Nucleus accumbens (tissue), 56 donors: ENCODE data around the gene RAX2.
A peak's percentile ranks its signal among the peaks of the same experiment; 100 is the strongest.
"Not testable (repeated sequence)": the region's sequence is repeated elsewhere in the genome, so short reads cannot be mapped to it uniquely, and the experiment has no call there.

Experiments used
- DNase-seq, 56 donors: peaks; one replicate each; lab custom pipeline; 2025; lab: John Stamatoyannopoulos, UW

The RAX2 gene

DNA sequence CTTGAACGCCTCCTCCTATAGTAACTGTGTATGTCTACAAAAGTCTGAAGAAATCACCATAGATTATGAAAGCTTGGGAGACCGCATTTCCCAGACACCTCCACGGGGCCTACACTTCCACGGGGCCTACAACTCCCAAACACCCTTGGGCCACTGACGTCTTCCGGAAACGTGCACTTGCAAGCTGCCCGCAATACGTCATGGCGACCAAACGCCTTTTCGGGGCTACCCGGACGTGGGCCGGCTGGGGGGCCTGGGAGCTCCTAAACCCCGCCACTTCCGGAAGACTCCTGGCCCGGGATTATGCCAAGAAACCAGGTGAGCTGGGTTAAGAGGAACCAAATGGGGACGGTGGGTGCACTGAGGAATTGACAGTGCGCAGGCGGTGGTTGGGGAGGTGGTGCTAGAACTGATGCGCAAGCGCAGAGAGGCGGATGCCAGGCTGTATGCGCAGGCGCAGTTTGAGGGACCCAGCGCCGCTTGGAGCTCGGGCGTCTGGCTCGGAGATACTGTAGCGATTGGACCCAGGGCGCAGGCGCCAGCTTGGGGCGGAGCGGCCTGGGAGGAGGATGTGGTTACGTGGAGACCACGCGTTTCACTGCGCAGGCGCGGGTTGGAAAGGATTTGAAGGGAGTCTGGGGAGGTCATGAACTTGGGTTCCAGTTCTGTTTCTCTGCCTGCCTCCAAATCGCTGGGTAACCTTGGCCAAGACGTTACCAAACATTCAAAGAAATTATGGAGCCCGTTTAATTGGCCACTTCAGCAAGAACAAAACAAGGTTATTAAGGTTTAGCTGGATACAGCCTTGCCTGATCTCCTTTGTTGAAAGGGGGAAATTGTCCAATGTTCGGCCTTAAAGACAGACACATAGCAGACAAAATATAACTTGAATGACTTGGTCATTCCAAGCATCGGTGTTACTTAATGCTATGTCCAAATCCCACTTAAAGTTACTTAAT lies 9.2 kb downstream of the RAX2 start, which contains the start of gene MRPL54:
MRPL54 (plus strand) TSS at position 182 of the 959 bp plus-strand sequence; CDS start at position 201, 19 bp downstream.
- peak; percentile 90 to 100 (median 99) for DNase-seq

DNA sequence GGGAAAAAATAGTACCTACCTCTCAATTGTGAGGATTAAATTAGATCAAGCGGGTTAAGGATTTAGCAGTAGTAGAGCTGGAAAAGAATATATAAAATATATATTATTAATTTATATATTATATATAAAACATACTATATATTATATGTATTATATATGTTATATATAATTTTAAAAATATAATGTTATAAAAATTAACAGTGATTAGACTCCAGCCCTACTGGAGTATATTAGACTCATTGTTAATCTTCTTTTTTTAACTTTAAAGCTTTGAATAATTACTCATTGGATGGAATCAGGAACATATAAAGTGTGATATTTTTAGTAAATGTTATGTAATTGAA lies 9.9 kb downstream of the RAX2 start:
- DNase-seq, result no peak

DNA sequence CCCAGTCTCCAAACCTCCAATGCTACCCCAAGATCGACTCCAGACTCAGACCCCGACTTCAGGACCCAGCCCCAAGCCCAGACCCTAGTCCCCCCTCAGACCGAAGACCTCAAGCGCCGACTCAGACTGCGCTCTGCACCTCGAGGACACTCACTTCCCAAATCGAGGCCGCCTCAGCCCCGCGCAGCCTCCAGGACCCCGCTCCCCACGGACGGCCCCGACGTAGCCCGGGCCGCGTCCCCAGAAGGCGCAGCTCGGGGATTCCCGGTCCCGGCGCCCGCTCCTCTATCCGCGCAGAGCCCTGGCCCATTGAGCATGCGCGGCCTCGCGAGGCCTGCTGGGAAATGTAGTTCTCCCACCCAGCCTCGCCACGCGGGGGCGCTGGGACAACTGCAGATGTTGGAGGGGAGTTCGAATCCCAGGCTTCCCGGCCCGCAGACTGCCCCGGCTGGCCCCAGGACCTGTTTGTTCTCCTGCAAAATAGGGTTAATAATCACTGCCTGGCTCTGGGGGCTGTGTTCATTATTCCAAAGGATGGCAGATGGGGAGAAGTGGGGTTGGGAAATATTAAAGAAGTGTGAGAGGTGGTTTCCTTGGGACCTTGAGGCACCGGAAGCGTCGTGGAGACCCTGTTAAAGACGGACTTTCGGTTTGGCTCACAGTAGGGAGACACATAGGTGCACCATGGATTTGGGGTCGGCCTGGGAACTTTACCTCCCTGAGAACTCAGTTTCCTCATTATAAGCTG lies 10.5 kb downstream of the RAX2 start, which contains the start of gene APBA3:
APBA3 (minus strand) TSS at position 311 of the 748 bp plus-strand sequence. CDS start 1,428 bp downstream, outside the sequence.
- peak in 54 of 56 donors; percentile 55 to 94 (median 81) for DNase-seq

GRCh38 chr19:3760871-3761361 lies 11.1 kb downstream of the RAX2 start:
- DNase-seq, result peak in 1 of 56 donors; percentile 36

- DNase-seq, result peak in 1 of 56 donors; percentile 7
Observed at GRCh38 chr19:3759482-3760254, 12.4 kb downstream of the RAX2 start.

DNA sequence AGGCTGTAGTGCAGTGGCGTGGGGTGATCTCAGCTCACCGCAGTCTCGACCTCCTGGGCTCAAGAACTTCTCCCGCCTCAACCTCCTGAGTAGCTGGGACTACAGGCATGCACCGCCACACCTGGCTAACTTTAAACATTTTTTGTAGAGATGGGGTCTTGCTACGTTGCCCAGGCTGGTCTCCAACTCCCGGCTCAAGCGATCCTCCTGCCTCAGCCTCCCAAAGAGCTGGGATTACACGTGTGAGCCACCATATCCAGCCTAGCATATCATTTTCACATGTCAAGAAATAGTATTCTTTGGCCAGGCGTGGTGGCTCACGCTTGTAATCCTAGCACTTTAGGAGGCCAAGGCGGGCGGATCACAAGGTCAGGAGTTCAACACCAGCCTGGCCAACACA lies 13.7 kb downstream of the RAX2 start:
- DNase-seq, result not testable (repeated sequence)

GRCh38 chr19:3757705-3758104 lies 14.3 kb downstream of the RAX2 start:
- not testable (repeated sequence) for DNase-seq

DNA sequence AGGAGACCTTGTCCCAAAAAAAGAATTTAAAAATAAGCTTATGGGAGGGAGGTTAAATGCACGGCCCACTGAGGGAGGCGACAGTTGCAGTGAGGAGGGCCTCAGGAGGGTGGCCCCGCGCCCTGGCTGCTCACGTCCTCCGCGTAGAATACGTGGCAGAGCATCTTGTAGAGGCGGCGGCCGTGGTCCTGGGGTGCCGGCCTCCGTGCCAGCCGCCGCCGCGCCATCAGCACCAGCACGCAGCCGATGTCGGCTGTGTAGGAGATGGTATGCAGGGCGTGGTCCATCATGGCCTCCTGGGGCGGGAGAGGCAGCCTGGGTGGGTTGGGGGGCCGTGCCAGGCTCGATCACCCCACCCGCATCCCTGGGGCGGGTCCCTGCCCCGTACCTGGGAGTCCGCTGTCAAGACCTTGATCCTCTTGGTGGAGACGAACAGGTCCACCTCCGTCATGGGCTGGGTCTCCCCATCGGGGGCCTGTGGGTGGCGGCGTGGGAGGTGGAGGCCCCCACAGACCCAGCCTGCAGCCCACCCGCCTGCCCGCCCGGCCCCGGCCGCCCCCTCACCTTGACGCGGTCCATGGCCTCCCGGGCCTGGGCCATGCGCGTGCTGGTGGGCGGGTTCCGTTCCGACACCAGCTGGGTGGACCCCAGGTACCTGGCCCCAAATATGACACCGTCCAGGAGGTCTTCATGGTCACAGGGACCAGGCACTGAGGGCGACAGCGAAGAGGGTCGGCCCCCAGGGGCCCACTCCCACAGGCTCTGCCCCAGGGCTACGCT lies 18.2 kb downstream of the RAX2 start:
- no peak for DNase-seq

DNA sequence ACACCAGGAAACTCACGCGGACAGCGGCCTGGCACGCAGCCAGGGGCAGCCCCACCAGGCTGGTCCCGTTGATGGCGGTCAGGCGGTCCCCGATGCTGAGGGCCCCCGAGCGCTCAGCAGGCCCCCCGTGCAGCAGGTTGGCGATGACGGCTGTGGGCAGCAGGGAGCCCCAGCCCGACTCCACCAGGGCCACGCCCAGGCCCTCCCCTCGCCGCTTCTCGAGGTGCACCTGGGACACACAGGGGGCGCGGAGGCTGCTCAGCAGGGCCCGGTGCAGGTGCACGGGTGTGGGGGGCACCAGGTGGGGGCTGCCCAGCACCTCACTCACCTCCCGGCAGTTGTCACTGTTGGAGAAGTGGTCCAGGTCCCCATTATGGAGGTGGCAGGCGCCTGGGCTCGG lies 19.5 kb downstream of the RAX2 start:
- DNase-seq, result no peak

DNA sequence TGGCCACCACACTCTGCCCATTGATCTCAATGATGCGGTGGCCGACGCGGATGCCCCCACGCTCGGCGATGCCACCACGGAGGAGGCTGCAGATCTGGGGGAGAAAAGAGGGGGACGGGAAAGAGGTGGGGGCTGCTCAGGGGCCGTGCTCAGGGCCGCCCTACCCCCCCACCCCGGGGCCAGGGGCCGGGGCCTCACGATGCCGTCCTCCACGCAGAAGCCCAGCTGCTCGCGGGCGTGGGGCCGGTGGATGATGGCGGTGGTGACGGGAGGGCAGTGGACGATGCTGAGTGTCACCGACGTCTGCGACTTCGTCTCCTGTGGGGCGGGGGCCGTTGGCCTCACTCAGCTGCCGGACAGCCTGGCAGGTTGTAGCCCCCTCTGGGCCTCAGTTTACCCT lies 20.8 kb downstream of the RAX2 start:
- no peak for DNase-seq

GRCh38 chr19:3750211-3750610 lies 21.8 kb downstream of the RAX2 start:
- DNase-seq, result no peak

DNA sequence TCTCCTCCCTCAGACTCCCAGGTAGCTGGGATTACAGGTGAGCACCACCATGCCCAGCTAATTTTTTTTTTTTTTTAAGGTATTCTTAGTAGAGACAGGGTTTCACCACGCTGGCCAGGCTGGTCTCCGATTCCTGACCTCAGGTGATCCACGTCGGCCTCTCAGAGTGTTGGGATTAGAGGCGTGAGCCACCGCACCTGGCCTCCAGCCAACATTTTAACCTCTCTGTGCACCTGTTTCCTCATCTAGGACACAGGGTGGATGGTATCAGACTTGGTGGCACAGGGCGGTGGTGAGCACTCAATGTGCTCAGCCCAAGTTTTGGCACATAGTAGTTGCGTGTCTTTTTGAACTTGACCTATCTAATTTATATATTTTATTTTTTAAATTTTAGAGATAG lies 23.1 kb downstream of the RAX2 start:
- DNase-seq, result no peak

DNA sequence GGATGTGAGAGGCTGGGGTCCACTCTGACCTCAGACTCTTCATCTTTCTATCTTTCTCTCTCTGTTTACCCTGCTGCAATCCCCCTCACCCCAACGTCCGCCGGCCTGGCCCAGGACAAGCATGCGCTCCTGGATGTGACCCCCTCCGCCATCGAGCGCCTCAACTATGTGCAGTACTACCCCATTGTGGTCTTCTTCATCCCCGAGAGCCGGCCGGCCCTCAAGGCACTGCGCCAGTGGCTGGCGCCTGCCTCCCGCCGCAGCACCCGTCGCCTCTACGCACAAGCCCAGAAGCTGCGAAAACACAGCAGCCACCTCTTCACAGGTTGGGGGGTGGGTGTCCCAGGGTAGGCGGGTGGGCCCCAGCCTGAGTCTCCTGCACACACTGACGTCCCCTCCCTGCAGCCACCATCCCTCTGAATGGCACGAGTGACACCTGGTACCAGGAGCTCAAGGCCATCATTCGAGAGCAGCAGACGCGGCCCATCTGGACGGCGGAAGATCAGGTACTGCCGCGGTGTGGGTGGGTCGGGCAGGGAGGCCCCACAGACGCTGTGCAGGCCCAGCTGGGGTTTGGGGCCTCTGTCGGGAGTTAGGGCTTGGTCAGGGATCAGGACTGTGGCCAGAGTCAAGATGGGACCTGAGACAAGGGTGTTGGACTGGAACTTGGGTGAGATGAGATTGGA lies 25.5 kb downstream of the RAX2 start:
- no peak for DNase-seq

DNA sequence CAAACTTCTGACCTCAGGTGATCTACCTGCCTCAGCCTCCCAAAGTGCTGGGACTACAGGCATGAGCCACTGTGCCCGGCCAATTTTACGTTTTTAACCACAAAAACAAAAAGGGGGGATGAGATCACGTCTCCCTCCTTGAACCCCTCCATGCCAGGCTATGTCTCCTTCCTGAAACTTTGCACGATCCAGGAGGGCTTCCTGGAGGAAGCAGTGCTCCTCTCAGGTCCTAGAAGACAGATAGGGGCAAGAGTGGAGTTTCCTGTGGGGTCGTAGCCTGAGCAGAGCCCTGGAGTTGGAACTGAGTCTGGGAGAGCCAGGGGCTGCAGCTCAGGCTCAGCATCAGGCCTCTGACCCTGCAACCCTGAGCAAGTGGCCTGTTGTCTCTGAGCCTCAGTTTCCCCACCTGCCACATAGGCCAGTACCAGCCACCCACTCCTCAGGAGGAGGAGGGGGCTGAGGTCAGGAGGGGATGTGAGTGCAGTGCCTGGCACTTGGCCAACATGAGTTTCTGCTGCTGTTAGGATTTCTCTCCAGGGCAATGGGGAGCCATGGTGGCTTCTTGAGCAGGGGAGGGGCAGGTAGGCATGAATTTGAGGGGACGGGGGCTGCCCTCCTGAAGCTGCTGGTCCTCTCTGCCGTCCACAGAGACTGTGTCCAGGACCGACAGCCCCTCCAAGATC lies 26.5 kb downstream of the RAX2 start:
- DNase-seq, result no peak

GRCh38 chr19:3743486-3743885 lies 28.5 kb downstream of the RAX2 start:
- DNase-seq, result no peak

GRCh38 chr19:3740431-3740830 lies 31.6 kb downstream of the RAX2 start:
- no peak for DNase-seq

- DNase-seq, result no peak
Observed at GRCh38 chr19:3738477-3739220, 33.4 kb downstream of the RAX2 start.
